IMR-90 (cell line): ENCODE results near the gene RUBCN.
"Not testable (repeated sequence)": the region's sequence is repeated elsewhere in the genome, so short reads cannot be mapped to it uniquely, and the experiment has no call there.

Source experiments
- BHLHE40 ChIP-seq: fragments of 150-350 bp; IDR thresholded peaks from 2 replicates; pipeline ENCODE4 v1.6.1; 2016; ENCODE audit warnings: mild to moderate bottlenecking, low read depth, low read length
- CHD1 ChIP-seq: IDR thresholded peaks from 2 replicates; pipeline ENCODE4 v1.6.1; 2012; ENCODE audit warnings: low read depth, low read length, improper control_type of control experiment
- MXI1 ChIP-seq: IDR thresholded peaks from 2 replicates; pipeline ENCODE4 v1.6.1; 2012; ENCODE audit warnings: low read depth, mild to moderate bottlenecking, low read length, moderate library complexity, borderline replicate concordance
- POLR2A ChIP-seq: IDR thresholded peaks from 2 replicates; pipeline ENCODE4 v1.6.1; 2012; ENCODE audit warnings: mild to moderate bottlenecking, low read depth, low read length
- RAD21 ChIP-seq: IDR thresholded peaks from 2 replicates; pipeline ENCODE4 v1.6.1; 2012; ENCODE audit warnings: low read length, improper control_type of control experiment
- RCOR1 ChIP-seq: IDR thresholded peaks from 2 replicates; pipeline ENCODE4 v1.6.1; 2012; ENCODE audit warnings: mild to moderate bottlenecking, low read length, improper control_type of control experiment; ENCODE audit not compliant: insufficient replicate concordance
- RFX5 ChIP-seq: IDR thresholded peaks from 2 replicates; pipeline ENCODE4 v1.8.0; 2012; ENCODE audit warnings: low read depth, mild to moderate bottlenecking, low read length, moderate library complexity
- TF ChIP-seq, protein P1 (sequence below): conservative IDR thresholded peaks from 2 replicates; pipeline ENCODE4 v1.5.1; 2012; ENCODE audit warnings: mild to moderate bottlenecking, low read depth, low read length, improper control_type of control experiment
- TF ChIP-seq, protein P2 (sequence below): fragments of 150-350 bp; IDR thresholded peaks from 2 replicates; pipeline ENCODE4 v1.6.1; 2016; ENCODE audit warnings: low read depth, mild to moderate bottlenecking, low read length, moderate library complexity, borderline replicate concordance
- TF ChIP-seq, protein P3 (sequence below): fragments of 150-350 bp; IDR thresholded peaks from 2 replicates; pipeline ENCODE4 v1.6.1; 2017; ENCODE audit warnings: mild to moderate bottlenecking, antibody characterized with exemption, low read length, low read depth

DNA sequence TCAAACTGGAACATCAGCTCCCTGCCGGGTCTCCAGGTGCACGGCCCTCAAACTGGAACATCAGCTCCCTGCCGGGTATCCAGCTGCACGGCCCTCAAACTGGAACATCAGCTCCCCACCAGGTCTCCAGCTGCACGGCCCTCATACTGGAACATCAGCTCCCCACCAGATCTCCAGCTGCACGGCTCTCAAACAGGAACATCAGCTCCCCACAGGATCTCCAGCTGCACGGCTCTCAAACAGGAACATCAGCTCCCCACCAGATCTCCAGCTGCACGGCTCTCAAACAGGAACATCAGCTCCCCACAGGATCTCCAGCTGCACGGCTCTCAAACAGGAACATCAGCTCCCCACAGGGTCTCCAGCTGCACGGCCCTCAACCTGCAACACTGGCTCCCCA lies 99.1 kb downstream of the RUBCN start:
- TF ChIP-seq CHD1, MXI1, POLR2A, RCOR1, BHLHE40, RAD21, RFX5: not testable (repeated sequence)
- TF ChIP-seq, protein P1, sequence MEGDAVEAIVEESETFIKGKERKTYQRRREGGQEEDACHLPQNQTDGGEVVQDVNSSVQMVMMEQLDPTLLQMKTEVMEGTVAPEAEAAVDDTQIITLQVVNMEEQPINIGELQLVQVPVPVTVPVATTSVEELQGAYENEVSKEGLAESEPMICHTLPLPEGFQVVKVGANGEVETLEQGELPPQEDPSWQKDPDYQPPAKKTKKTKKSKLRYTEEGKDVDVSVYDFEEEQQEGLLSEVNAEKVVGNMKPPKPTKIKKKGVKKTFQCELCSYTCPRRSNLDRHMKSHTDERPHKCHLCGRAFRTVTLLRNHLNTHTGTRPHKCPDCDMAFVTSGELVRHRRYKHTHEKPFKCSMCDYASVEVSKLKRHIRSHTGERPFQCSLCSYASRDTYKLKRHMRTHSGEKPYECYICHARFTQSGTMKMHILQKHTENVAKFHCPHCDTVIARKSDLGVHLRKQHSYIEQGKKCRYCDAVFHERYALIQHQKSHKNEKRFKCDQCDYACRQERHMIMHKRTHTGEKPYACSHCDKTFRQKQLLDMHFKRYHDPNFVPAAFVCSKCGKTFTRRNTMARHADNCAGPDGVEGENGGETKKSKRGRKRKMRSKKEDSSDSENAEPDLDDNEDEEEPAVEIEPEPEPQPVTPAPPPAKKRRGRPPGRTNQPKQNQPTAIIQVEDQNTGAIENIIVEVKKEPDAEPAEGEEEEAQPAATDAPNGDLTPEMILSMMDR, result not testable (repeated sequence)
- TF ChIP-seq, protein P2, sequence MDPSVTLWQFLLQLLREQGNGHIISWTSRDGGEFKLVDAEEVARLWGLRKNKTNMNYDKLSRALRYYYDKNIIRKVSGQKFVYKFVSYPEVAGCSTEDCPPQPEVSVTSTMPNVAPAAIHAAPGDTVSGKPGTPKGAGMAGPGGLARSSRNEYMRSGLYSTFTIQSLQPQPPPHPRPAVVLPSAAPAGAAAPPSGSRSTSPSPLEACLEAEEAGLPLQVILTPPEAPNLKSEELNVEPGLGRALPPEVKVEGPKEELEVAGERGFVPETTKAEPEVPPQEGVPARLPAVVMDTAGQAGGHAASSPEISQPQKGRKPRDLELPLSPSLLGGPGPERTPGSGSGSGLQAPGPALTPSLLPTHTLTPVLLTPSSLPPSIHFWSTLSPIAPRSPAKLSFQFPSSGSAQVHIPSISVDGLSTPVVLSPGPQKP, result not testable (repeated sequence)
- TF ChIP-seq, protein P3, sequence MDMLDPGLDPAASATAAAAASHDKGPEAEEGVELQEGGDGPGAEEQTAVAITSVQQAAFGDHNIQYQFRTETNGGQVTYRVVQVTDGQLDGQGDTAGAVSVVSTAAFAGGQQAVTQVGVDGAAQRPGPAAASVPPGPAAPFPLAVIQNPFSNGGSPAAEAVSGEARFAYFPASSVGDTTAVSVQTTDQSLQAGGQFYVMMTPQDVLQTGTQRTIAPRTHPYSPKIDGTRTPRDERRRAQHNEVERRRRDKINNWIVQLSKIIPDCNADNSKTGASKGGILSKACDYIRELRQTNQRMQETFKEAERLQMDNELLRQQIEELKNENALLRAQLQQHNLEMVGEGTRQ, result not testable (repeated sequence)
